Right atrium auricular region (tissue), 2 donors: ENCODE data around the gene CTSH. TPM values are rescaled to one million over a fixed set of nuclear protein-coding genes. Genes with fewer than 3 reads are reported as not detected.

Source experiments
- DNase-seq: peaks from one replicate; pipeline ENCODE4 v3.0.0-alpha.2; 2019; ENCODE audit warnings: low spot score
- H3K27ac ChIP-seq, 2 donors: fragments of 200-600 bp; sonication (generic); 1 replicate in 1 of 2; 2 replicates in 1 of 2; pipeline ENCODE4 v1.5.1; 2016 to 2019
- H3K27me3 ChIP-seq, 2 donors: fragments of 200-600 bp; sonication (generic); one replicate each; pipeline versions ENCODE4 v1.5.1 to v1.6.0; 2017 to 2019
- H3K36me3 ChIP-seq: fragments of 200-600 bp; sonication (generic); one replicate; pipeline ENCODE4 v1.5.1; 2016
- H3K4me1 ChIP-seq, 2 donors: fragments of 200-600 bp; sonication (generic); one replicate each; pipeline versions ENCODE4 v1.5.1 to v1.6.0; 2017 to 2019
- H3K4me3 ChIP-seq, 2 donors: fragments of 200-600 bp; sonication (generic); 1 replicate in 1 of 2; 2 replicates in 1 of 2; pipeline ENCODE4 v1.5.1; 2017 to 2019; ENCODE audit warnings: mild to moderate bottlenecking in 1 of 2, moderate library complexity in 1 of 2
- H3K9me3 ChIP-seq, 2 donors: fragments of 200-600 bp; sonication (generic); one replicate each; pipeline ENCODE4 v1.5.1; 2019
- total RNA-seq, 2 donors: library from RNA; depleted of rRNA; stranded (reverse); fragments of >200 nt; gene quantifications; one replicate each; pipeline ENCODE4 v1.1.0, GENCODE V29; 2016
- TF ChIP-seq, protein P1 (sequence below), 2 donors: fragments of 200-600 bp; sonication (generic); IDR thresholded peaks; one replicate each; pipeline ENCODE4 v1.5.1; 2019; ENCODE audit warnings: antibody characterized with exemption in 2 of 2

The CTSH gene
- total RNA-seq, 2 donors from 2014 or later = 51.0 to 114 TPM

DNA sequence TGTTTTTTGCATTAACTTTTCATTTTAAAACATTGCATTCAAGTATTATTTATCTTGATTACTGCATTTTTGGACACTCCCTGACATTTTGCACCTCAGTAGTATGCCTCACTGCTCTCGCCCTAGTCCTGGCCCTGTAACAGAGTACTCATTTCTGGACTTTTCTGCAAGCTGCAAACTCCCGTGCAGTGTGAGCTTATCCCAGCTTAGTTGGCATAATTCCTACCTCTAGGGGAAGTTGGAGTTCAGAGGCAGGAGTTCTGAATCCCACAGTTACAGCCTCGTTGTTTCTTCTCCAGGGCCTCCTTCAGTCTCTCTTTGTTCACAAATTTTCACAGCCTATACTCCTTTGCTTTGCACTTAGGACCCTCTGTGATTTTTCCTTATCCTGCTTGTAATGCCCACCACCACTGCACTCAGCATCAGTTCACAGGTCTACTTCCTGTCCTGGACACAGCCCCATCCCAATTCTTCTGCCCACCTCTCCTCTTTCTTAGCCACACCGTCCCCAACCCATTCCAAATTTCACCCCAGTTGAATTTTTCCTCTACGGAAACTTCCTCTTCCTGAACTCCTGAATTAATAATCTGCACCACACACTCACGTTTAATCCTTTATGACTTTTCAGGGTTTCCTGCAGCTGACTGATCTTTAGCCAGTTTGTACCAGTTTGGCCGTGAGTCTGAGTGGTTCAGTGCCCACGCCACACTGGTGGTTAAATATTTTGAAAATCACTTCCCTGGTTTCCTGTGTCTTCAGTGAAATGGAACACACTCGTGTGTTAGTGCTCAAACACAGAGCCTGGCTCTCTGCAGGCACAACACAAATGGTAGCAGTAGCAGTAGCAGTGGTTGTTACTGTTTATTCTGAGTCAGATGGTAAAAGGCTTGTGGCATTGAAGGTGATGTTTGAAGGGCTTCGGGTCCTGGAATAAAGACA lies 6.3 kb upstream of the CTSH start:
- Histone ChIP-seq H3K4me1 (peaks cover 0 to 21% of the 10 kb centered on the region in 2 donors), H3K9me3 (no peaks in the 10 kb centered on the region), H3K27me3 (no peaks in the 10 kb centered on the region), H3K36me3 (no peaks in the 10 kb centered on the region), H3K27ac (peak overlapping the region in 1 of 2 donors; percentile 51), H3K4me3 (no peak overlapping the region)
- TF ChIP-seq, protein P1, sequence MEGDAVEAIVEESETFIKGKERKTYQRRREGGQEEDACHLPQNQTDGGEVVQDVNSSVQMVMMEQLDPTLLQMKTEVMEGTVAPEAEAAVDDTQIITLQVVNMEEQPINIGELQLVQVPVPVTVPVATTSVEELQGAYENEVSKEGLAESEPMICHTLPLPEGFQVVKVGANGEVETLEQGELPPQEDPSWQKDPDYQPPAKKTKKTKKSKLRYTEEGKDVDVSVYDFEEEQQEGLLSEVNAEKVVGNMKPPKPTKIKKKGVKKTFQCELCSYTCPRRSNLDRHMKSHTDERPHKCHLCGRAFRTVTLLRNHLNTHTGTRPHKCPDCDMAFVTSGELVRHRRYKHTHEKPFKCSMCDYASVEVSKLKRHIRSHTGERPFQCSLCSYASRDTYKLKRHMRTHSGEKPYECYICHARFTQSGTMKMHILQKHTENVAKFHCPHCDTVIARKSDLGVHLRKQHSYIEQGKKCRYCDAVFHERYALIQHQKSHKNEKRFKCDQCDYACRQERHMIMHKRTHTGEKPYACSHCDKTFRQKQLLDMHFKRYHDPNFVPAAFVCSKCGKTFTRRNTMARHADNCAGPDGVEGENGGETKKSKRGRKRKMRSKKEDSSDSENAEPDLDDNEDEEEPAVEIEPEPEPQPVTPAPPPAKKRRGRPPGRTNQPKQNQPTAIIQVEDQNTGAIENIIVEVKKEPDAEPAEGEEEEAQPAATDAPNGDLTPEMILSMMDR (IDR thresholded peaks at IDR 0.05) = peak in 1 of 2 donors; percentile 39
- DNase-seq = no peak

DNA sequence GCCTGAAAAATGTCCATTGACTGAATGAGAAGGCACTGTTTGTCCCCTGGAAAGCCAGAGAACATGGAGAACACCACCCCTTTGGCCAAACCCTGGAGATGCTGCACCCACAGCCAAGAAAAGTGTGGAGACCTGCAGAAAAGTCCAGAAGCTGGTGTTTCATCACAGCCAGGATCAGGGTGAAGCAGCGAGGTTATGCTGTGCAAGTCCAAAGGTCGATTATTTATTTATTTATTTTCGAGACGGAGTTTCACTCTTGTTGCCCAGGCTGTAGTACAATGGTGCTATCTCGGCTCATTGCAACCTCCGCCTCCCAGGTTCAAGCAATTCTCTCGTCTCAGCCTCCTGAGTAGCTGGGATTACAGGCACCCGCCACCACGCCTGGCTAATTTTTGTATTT lies 5.5 kb upstream of the CTSH start:
- H3K4me1 ChIP-seq = peaks cover 0 to 21% of the 10 kb centered on the region in 2 donors
- H3K36me3 ChIP-seq = no peaks in the 10 kb centered on the region
- no peak overlapping the region for H3K4me3 ChIP-seq
- no peaks in the 10 kb centered on the region for H3K27me3 ChIP-seq
- H3K27ac ChIP-seq = no peak overlapping the region
- DNase-seq = no peak
- no peaks in the 10 kb centered on the region for H3K9me3 ChIP-seq
- TF ChIP-seq, protein P1 (IDR thresholded peaks at IDR 0.05) = no peak

DNA sequence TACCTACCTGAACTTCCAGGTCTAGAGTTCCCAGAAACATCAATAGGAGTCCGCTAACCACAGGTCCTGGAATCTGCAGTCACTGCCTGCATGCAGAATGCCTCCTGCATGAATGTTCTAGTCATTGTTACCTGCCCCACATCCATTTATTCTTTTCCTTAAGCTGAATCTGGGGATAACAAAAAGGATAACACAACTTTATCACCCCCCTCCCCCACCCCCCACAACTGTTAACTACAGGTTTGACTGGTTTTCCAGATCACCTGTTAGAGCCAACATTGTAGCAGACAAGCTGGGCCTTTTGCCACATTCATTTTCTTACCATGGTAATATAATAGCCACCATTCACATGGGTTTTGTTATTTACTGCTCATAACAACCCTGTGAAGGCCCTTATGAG lies 4.6 kb upstream of the CTSH start:
- H3K4me3 ChIP-seq = no peak overlapping the region
- H3K27me3 ChIP-seq = no peaks in the 10 kb centered on the region
- H3K9me3 ChIP-seq = no peaks in the 10 kb centered on the region
- no peaks in the 10 kb centered on the region for H3K36me3 ChIP-seq
- no peak for DNase-seq
- TF ChIP-seq, protein P1 (IDR thresholded peaks at IDR 0.05) = no peak
- H3K27ac ChIP-seq = no peak overlapping the region
- H3K4me1 ChIP-seq = peaks cover 0 to 24% of the 10 kb centered on the region in 2 donors

DNA sequence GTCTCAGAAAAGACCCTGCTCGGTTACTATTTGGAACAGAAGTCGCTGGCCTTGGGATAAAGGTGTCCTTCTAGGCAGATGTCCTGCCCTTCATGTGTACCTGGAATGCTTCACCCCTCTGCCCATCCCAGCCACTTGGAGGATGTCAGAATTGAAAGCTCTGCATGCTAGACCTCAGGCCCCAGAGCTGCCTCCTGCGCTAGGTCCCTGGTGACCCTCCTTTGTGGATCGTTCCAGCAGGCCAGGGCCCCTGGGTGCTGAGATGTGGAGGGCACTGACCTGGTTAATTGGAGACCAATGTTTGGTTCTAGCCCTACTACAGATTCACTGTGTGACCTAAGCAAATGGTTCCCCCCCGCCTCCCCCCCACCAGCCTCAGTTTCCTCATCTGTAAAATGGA lies 2.7 kb upstream of the CTSH start:
- Histone ChIP-seq H3K9me3 (no peaks in the 10 kb centered on the region), H3K27me3 (no peaks in the 10 kb centered on the region), H3K27ac (no peak overlapping the region), H3K4me3 (no peak overlapping the region), H3K36me3 (no peaks in the 10 kb centered on the region), H3K4me1 (peaks cover 0 to 27% of the 10 kb centered on the region in 2 donors)
- no peak for DNase-seq
- TF ChIP-seq, protein P1 (IDR thresholded peaks at IDR 0.05) = no peak

DNA sequence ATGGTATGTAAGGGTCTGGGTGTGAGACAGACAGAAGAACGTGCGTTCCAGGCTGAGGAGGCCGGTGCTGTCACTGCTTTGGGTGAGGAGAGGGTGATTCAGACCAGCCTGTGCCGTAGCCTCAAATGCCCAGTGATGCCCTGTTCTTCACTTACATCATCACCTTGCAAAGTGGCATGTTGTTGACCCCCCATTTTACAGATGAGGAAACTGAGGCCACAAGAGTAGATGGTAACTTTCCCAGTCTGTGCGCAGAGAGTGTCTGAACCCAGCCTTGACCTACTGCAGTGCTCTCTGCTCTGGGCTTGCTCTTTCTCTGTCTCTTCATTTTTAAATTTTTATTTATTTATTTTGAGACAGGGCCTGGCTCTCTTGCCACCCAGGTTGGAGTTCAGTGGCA lies 1.6 kb upstream of the CTSH start:
- H3K27me3 ChIP-seq = no peaks in the 10 kb centered on the region
- H3K9me3 ChIP-seq = no peaks in the 10 kb centered on the region
- no peak overlapping the region for H3K27ac ChIP-seq
- H3K4me3 ChIP-seq = no peak overlapping the region
- TF ChIP-seq, protein P1 (IDR thresholded peaks at IDR 0.05) = no peak
- H3K4me1 ChIP-seq = peaks cover 0 to 17% of the 10 kb centered on the region in 2 donors
- no peaks in the 10 kb centered on the region for H3K36me3 ChIP-seq
- DNase-seq = no peak
